Measurements from ENCODE around the gene ADAM19. TPM values are rescaled to one million over a fixed set of nuclear protein-coding genes. Genes with fewer than 3 reads are reported as not detected.

ADAM19 gene
- total RNA-seq, 1 donor from 2014 or later = 12.6 TPM

GRCh38 chr5:157596487-157596886 is 20.9 kb upstream of the ADAM19 start:
- DNase-seq (ENCODE audit: low spot score in 2 of 2) = no peak
- FAIRE-seq = no peak

- no peak for FAIRE-seq
- DNase-seq (ENCODE audit: low spot score in 2 of 2) = no peak
Observed at GRCh38 chr5:157594675-157595459, 19.3 kb upstream of the ADAM19 start.

- FAIRE-seq = no peak
- DNase-seq (ENCODE audit: low spot score in 2 of 2) = no peak
Observed at GRCh38 chr5:157594257-157594656, 18.7 kb upstream of the ADAM19 start.

- DNase-seq (ENCODE audit: low spot score in 2 of 2) (no peak), FAIRE-seq (no peak)
Observed at GRCh38 chr5:157593052-157593757, 17.6 kb upstream of the ADAM19 start.

GRCh38 chr5:157592594-157592993 is 17.0 kb upstream of the ADAM19 start:
- DNase-seq (ENCODE audit: low spot score in 2 of 2) (no peak), FAIRE-seq (no peak)

GRCh38 chr5:157590478-157590877 is 14.9 kb upstream of the ADAM19 start:
- FAIRE-seq = no peak
- no peak for DNase-seq (ENCODE audit: low spot score in 2 of 2)

- FAIRE-seq (no peak), DNase-seq (ENCODE audit: low spot score in 2 of 2) (no peak)
Observed at GRCh38 chr5:157584628-157585027, 9.1 kb upstream of the ADAM19 start.

GRCh38 chr5:157582731-157583620 is 7.4 kb upstream of the ADAM19 start:
- no peak for FAIRE-seq
- DNase-seq (ENCODE audit: low spot score in 2 of 2) = no peak

GRCh38 chr5:157581901-157582300 is 6.3 kb upstream of the ADAM19 start:
- FAIRE-seq = no peak
- no peak for DNase-seq (ENCODE audit: low spot score in 2 of 2)

GRCh38 chr5:157578079-157578780 is 2.7 kb upstream of the ADAM19 start:
- DNase-seq (ENCODE audit: low spot score in 2 of 2) = no peak
- no peak for FAIRE-seq

- no peak for DNase-seq (ENCODE audit: low spot score in 2 of 2)
- FAIRE-seq = no peak
Observed at GRCh38 chr5:157576678-157577077, 1.1 kb upstream of the ADAM19 start.

- DNase-seq (ENCODE audit: low spot score in 2 of 2) = no peak
- FAIRE-seq = no peak
Observed at GRCh38 chr5:157574456-157575380, 857 bp downstream of the ADAM19 start.

GRCh38 chr5:157571357-157571827 is 4.2 kb downstream of the ADAM19 start:
- FAIRE-seq (no peak), DNase-seq (ENCODE audit: low spot score in 2 of 2) (no peak)

GRCh38 chr5:157570531-157571200 is 4.9 kb downstream of the ADAM19 start:
- FAIRE-seq (no peak), DNase-seq (ENCODE audit: low spot score in 2 of 2) (no peak)

GRCh38 chr5:157568720-157569119 is 6.9 kb downstream of the ADAM19 start:
- peak; percentile 90 for FAIRE-seq
- peak in 1 of 2 donors; percentile 54 for DNase-seq (ENCODE audit: low spot score in 2 of 2)

- FAIRE-seq = no peak
- no peak for DNase-seq (ENCODE audit: low spot score in 2 of 2)
Observed at GRCh38 chr5:157568222-157568621, 7.4 kb downstream of the ADAM19 start.

GRCh38 chr5:157566902-157567489 is 8.6 kb downstream of the ADAM19 start:
- no peak for DNase-seq (ENCODE audit: low spot score in 2 of 2)
- no peak for FAIRE-seq
